GM10266 (cell line): Measurements from ENCODE around the gene ZNF614.
"Not testable (repeated sequence)": the region's sequence is repeated elsewhere in the genome, so short reads cannot be mapped to it uniquely, and the experiment has no call there.

Source experiments
- DNase-seq: peaks from one replicate; pipeline ENCODE4 v3.0.0; 2012; ENCODE audit errors: extremely low spot score
- TF ChIP-seq, protein P1 (sequence below): IDR thresholded peaks from 2 replicates; pipeline ENCODE4 v1.5.1; 2012; ENCODE audit warnings: mild to moderate bottlenecking, low read depth; ENCODE audit not compliant: control insufficient read depth, insufficient read depth; ENCODE audit errors: missing control alignments

Gene ZNF614

DNA sequence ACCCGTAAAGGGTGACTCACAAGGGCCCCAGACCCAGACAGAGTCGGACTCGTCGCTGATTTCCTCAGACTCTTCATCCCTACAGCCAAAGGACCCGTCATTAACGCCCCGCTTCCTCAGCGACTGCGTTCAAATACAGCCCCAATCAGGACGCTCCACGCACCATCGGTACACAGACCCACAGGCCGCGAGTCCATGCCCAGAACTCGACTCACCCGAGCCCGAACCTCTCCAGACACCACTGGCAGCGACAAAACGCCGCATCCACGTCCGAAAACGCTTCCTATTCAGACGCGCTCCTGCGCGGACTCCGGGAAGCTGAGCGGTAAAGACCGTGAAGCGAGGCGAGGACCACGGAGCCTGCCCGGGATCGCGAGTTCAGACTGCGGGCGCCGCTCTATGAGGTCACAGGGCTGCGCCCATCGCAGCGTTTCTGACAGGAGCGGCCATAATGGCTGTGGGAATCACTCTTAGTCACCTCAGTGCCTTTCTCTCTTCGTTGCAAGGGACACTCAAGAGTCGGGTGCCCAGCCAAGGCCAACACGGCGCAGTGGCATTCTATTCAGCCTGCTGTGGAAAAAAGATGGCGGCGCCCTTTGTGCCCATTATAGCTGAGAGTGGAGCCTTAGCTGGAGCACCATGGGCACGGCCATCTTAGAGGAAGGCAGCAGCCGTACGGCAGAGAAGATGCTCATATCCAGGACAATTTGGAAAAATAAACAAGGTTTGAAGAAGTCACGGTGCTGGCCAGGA lies at the start of gene ZNF614:
ZNF614 (minus strand) TSS at position 353 of the 753 bp plus-strand sequence. CDS start 2,634 bp downstream, outside the sequence.
- TF ChIP-seq, protein P1, sequence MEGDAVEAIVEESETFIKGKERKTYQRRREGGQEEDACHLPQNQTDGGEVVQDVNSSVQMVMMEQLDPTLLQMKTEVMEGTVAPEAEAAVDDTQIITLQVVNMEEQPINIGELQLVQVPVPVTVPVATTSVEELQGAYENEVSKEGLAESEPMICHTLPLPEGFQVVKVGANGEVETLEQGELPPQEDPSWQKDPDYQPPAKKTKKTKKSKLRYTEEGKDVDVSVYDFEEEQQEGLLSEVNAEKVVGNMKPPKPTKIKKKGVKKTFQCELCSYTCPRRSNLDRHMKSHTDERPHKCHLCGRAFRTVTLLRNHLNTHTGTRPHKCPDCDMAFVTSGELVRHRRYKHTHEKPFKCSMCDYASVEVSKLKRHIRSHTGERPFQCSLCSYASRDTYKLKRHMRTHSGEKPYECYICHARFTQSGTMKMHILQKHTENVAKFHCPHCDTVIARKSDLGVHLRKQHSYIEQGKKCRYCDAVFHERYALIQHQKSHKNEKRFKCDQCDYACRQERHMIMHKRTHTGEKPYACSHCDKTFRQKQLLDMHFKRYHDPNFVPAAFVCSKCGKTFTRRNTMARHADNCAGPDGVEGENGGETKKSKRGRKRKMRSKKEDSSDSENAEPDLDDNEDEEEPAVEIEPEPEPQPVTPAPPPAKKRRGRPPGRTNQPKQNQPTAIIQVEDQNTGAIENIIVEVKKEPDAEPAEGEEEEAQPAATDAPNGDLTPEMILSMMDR, result no peak

GRCh38 chr19:52070496-52070895 lies 42.3 kb upstream of the ZNF614 start:
- no peak for DNase-seq

More for the DNA sequence above, at the start of gene ZNF614:
- peak; percentile 86 for DNase-seq

GRCh38 chr19:52069653-52070052 lies 41.5 kb upstream of the ZNF614 start:
- TF ChIP-seq, protein P1, result no peak
- no peak for DNase-seq

More at GRCh38 chr19:52070496-52070895, 42.3 kb upstream of the ZNF614 start:
- TF ChIP-seq, protein P1, result no peak

GRCh38 chr19:52066258-52066863 lies 38.2 kb upstream of the ZNF614 start:
- TF ChIP-seq, protein P1, result no peak
- DNase-seq, result no peak

DNA sequence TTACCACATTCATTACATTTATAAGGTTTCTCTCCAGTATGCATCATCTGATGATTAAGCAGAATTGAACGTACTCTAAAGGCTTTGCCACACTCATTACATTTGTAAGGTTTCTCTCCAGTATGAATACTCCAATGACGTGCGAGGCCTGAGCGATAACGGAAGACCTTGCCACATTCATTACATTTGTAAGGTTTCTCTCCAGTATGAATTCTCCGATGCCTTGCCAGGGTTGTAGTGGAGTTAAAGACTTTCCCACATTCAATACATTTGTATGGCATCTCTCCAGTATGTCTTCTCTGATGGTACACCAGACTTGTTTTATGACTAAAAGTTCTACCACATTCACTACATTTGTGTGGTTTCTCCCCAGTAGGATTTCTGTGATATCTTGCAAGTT lies 37.2 kb upstream of the ZNF614 start:
- no peak for DNase-seq
- TF ChIP-seq, protein P1, result no peak

GRCh38 chr19:52056480-52056879 lies 28.3 kb upstream of the ZNF614 start:
- DNase-seq, result not testable (repeated sequence)

GRCh38 chr19:52051736-52052135 lies 23.6 kb upstream of the ZNF614 start:
- DNase-seq, result not testable (repeated sequence)
